Adrenal gland (tissue), 12 donors: ENCODE results near the gene ZNF445. TPM values are rescaled to one million over a fixed set of nuclear protein-coding genes. Genes with fewer than 3 reads are reported as not detected.
"Not testable (repeated sequence)": the region's sequence is repeated elsewhere in the genome, so short reads cannot be mapped to it uniquely, and the experiment has no call there.

Experiments used
- DNase-seq, 7 donors: peaks; one replicate each; pipeline ENCODE4 v3.0.0-alpha.2; 2019 to 2020
- H3K27ac ChIP-seq, 5 donors: fragments of 200-600 bp; sonication (generic) in 4 of 5; 1 replicate in 3 of 5; 2 replicates in 2 of 5; pipeline versions ENCODE4 v1.5.1 to v1.8.0; 2016 to 2020; ENCODE audit warnings: mild to moderate bottlenecking in 1 of 5
- H3K27me3 ChIP-seq: fragments of 200-600 bp; 2 replicates; pipeline ENCODE4 v1.8.0; 2021
- H3K36me3 ChIP-seq, 2 donors: fragments of 200-600 bp; replicated peaks in 1 of 2; 1 replicate in 1 of 2; 2 replicates in 1 of 2; pipeline versions ENCODE4 v1.5.1 to v1.8.0; 2018 to 2022
- H3K4me1 ChIP-seq, 2 donors: fragments of 200-600 bp; replicated peaks in 1 of 2; 1 replicate in 1 of 2; 2 replicates in 1 of 2; pipeline versions ENCODE4 v1.5.1 to v1.8.0; 2018 to 2021
- H3K4me3 ChIP-seq, 4 donors: fragments of 200-600 bp; sonication (generic) in 3 of 4; one replicate each; pipeline ENCODE4 v1.5.1; 2016 to 2018
- H3K9me3 ChIP-seq, 3 donors: fragments of 200-600 bp; sonication (generic) in 1 of 3; replicated peaks in 1 of 3; 1 replicate in 2 of 3; 2 replicates in 1 of 3; pipeline versions ENCODE4 v1.5.1 to v1.8.0; 2016 to 2021
- CTCF ChIP-seq, 6 experiments: fragments of 450-650 bp in 4 of 6; fragments of 200-600 bp in 2 of 6; sonication (generic) in 1 of 6; IDR thresholded peaks; 1 replicate in 5 of 6; 2 replicates in 1 of 6; pipeline versions ENCODE4 v1.5.1 to v1.8.0; 2016 to 2021; ENCODE audit warnings: antibody characterized with exemption in 6 of 6, mild to moderate bottlenecking in 2 of 6, moderate library complexity in 1 of 6
- POLR2A ChIP-seq, 2 donors: fragments of 450-650 bp; IDR thresholded peaks; one replicate each; pipeline ENCODE4 v1.6.1; 2017; ENCODE audit warnings: antibody characterized with exemption in 2 of 2, mild to moderate bottlenecking in 2 of 2, moderate library complexity in 1 of 2
- WGBS, 4 donors: extraction: QIAGEN DNeasy Blood & Tissue Kit in 2 of 4; methylation state at CpG; one replicate each; pipeline versions ENCODE4 v1.1.5 to v1.1.7; 2013 to 2017; 5-methylcytosine and 5-hydroxymethylcytosine counted together
- intact Hi-C, 2 donors: fragments of 100-400 bp; cut with DNase I; formaldehyde crosslinking; loops; one replicate each; pipeline versions ENCODE4 v1.14.1 to v1.15.0; 2022 to 2023
- polyA plus RNA-seq, 3 donors: library from polyadenylated mRNA; stranded (reverse); fragments of 200-250 nt in 2 of 3; fragments of 350-450 nt in 1 of 3; fragmentation: Illumina TruSeq in 1 of 3; extraction: RNeasy Lipid Tissue Mini Kit (QIAGEN cat#74804) in 1 of 3; gene quantifications; one replicate each; pipeline ENCODE4 v1.2.3, GENCODE V29; 2013 to 2014
- total RNA-seq, 9 donors: library from RNA; depleted of rRNA in 4 of 9; stranded (reverse); fragments of >200 nt in 4 of 9; fragments of 120-200 nt in 1 of 9; fragmentation: NEBNext Ultra II Directional in 1 of 9; extraction: Animal tissue kit (Norgen Biotek cat#: 25700) in 1 of 9; gene quantifications; one replicate each; pipeline versions ENCODE4 v1.1.0 to v1.2.4, GENCODE V29; 2013 to 2023
- donor health status: healthy with polysubstance abuse.
- donor health status: Bipolar disorder and iron deficiency.
- donor health status: DM: yes; HTN: yes; CAD: no.
- donor health status: DM: no; HTN: no; CAD: no.
- donor health status: DM: no; HTN: no; CAD: no.
- donor health status: DM: yes; HTN: yes; CAD: no.

Gene ZNF445
- total and polyA plus RNA-seq, 12 donors = 2.6 to 21.1 (median 8.1) TPM

GRCh38 chr3:44398853-44399252 is 78.6 kb downstream of the ZNF445 start:
- no peaks in the 10 kb centered on the region for H3K4me1 ChIP-seq
- DNase-seq = no peak
- WGBS, 4 donors = 84 to 89% (median 87%) methylated on average over 4 of the region's 4 CpGs
- no peak overlapping the region for H3K27ac ChIP-seq
- H3K27me3 ChIP-seq = no peaks in the 10 kb centered on the region
- no peak overlapping the region for H3K4me3 ChIP-seq
- no peak for TF ChIP-seq POLR2A (IDR thresholded peaks at IDR 0.05)
- no peak for TF ChIP-seq CTCF (IDR thresholded peaks at IDR 0.05)
- no peaks in the 10 kb centered on the region for H3K9me3 ChIP-seq
- intact Hi-C loops = no loop called here
- peaks cover 0 to 5% of the 10 kb centered on the region in 2 donors for H3K36me3 ChIP-seq

DNA sequence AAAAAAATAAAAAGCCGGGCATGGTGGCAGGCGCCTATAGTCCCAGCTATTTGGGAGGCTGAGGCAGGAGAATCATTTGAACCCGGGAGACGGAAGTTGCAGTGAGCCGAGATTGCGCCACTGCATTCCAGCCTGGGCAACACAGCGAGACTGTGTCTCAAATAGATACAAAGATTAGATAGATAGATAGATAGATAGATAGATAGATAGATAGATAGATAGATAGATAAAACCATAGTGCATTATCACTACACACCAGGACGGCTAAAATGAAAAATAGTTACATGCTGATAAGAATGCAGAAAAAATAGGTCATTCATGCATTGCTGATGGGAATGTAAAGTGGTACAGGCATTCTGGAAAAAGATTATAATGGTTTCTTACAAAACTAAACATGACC is 79.2 kb downstream of the ZNF445 start:
- H3K27ac ChIP-seq, H3K4me3 ChIP-seq, DNase-seq, H3K9me3 ChIP-seq, H3K4me1 ChIP-seq, H3K36me3 ChIP-seq, intact Hi-C loops, H3K27me3 ChIP-seq: not testable (repeated sequence)
- 86 to 91% (median 88%) methylated on average over 8 of the region's 8 CpGs for WGBS, 4 donors

- 95 to 97% (median 96%) methylated on average over 9 of the region's 9 CpGs for WGBS, 4 donors
- DNase-seq = no peak
- Histone ChIP-seq H3K36me3 (peaks cover 0 to under 1% of the 10 kb centered on the region in 2 donors), H3K27me3 (no peaks in the 10 kb centered on the region), H3K27ac (no peak overlapping the region), H3K4me3 (no peak overlapping the region), H3K9me3 (no peaks in the 10 kb centered on the region), H3K4me1 (no peaks in the 10 kb centered on the region)
- TF ChIP-seq POLR2A (IDR thresholded peaks at IDR 0.05) = no peak
- TF ChIP-seq CTCF (IDR thresholded peaks at IDR 0.05) = no peak
- intact Hi-C loops = no loop called here
Observed at GRCh38 chr3:44396200-44397171, 81.0 kb downstream of the ZNF445 start.

- WGBS, 4 donors = 74 to 85% (median 75%) methylated on average over 9 of the region's 9 CpGs
- no peak overlapping the region for H3K27ac ChIP-seq
- no peaks in the 10 kb centered on the region for H3K36me3 ChIP-seq
- no peaks in the 10 kb centered on the region for H3K4me1 ChIP-seq
- H3K27me3 ChIP-seq = no peaks in the 10 kb centered on the region
- H3K9me3 ChIP-seq = no peaks in the 10 kb centered on the region
- TF ChIP-seq CTCF (IDR thresholded peaks at IDR 0.05) (no peak), POLR2A (IDR thresholded peaks at IDR 0.05) (no peak)
- intact Hi-C loops = no loop called here
- no peak overlapping the region for H3K4me3 ChIP-seq
- peak in 1 of 7 donors; percentile 7 for DNase-seq
Observed at GRCh38 chr3:44395714-44396113, 81.8 kb downstream of the ZNF445 start.
